Posterior cingulate gyrus (tissue), 11 donors: ENCODE measurements around the gene PALM3.
A peak's percentile ranks its signal among the peaks of the same experiment; 100 is the strongest.

ENCODE experiments used
- DNase-seq, 10 donors: peaks; one replicate each; pipeline versions ENCODE4 v3.0.0 to v3.0.0-alpha.2; 2020 to 2021; ENCODE audit warnings: mixed read lengths in 3 of 10
- intact Hi-C: fragments of 100-400 bp; cut with DNase I; formaldehyde crosslinking; loops from one replicate; pipeline ENCODE4 v1.15.1; 2023

The PALM3 gene

DNA sequence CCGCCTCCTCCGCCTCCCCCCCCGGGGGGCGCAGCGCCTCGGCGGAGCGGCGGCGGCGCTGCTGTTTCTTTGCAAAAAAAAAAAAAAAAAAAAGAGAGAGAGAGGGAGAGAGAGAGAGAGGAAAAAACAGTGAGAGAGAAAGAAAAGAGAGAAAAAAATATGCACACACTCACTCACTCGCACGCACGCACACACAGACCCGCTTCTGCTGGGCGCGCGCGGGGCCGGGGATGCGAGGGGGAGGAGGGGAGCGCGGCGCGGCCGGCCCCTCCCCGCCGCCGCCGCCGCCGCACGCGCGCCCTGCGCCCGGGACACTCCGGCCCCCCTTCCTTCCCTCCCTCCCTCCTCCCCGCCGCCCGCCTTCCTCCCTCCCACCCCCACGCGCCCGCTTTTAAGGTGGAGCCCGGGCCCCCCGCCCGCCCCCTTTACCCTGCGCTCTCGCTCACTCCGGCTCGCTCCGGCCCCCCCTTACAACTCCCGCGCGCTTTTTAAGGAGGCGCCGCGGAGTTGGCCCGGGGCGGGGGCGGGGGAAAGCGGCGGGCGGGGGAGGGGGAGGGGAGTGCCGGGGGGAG, 28.7 kb upstream of the PALM3 start, which contains the start of gene SAMD1:
Gene SAMD1 (minus strand): TSS at position 243 of the 572 bp plus-strand sequence.
- intact Hi-C loops, result no loop called here

DNA sequence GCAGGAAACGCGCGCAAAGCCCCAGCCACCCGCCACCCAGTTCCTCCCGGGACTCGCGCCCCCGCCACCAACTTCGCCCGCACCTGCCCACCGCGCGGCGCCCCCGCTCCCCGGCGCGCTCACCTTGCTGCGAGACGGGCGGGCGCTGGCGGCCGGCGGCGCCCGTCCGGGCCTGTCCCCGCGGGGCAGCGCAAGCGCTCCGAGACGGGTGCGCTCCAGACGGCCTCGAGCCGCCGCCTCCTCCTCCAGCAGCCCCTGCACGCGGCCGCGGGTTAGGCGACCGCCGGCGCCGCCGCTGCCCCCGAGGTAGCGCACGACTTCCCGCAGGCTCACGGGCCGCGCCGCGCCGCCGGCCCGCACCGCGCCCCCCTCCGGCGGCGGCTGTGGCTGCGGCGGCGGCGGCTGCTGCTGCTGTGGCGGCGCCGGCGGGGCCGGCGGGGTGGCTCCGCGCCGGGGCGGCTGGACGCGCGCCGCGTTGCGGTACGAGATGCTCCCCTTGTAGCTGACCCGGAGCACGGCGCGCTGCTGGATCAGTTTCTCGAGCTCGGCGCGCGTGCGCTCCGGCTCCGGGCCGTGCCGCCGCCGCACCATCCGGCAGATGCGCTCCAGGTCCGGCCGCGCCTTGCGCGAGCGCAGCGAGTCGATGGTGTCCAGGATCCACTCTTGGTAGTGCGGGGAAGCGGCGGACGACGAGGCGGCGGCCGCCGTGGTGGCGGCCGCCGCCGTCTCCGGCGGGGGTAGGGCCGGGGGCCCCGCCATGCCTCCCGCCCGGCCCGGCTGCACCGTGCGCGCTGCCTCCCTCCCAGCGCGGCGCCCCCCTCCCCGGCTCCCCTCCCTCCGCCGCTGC, 28.0 kb upstream of the PALM3 start:
- intact Hi-C loops, result no loop called here
- DNase-seq, result peak in 6 of 10 donors; percentile 35 to 92 (median 52)

More for the DNA sequence above, 28.7 kb upstream of the PALM3 start, which contains the start of gene SAMD1:
- DNase-seq, result peak; percentile 65 to 95 (median 82)

DNA sequence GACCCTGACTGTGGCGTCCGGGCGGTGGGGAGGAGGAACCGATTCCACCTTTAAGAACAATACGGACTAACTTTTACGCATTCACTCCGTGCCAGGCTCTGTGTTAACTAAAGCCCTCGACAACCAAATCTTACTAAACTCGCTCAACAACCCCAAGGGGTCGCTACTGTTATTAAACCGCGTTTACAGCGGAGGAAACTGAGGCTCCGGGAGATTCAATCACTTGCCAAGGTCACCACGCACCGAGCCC, 27.5 kb upstream of the PALM3 start:
- DNase-seq, result no peak
- intact Hi-C loops, result no loop called here

DNA sequence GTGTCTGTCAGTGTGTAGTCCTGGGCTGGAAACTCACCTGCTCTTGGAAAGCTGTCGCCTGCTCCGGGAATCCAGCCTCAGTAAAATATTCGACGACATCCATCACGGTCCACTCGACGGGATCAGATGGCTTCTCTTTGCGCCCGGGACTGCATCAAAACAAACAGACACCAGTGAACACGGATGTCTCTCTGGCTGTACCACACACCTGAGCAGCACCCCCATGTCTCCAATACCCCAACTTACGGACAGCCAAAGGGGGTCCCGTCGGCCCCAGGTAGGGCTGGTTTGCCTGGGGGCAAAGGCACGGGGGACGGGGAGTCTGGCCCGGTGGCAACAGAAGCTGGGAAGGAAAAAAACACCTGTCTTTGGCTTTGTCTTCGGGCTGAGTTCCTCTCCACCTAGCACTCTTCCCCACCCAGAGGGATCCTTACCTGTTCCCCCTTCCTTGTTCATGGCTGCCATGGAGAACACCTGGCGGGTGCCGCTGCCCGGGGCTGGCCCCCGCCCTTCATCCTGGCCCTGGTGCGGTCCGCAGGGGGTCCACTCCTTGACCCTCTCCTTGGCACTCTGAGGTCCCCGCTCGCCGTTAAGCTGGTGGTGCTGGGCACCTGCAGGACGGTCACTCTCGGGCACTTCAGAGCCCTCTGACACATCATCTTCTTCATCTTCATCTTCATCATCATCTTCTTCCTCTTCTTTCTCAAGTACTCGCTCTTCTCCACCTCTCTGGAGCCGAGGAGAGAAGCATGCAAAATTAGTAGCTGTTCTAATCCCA, 26.9 kb upstream of the PALM3 start:
- intact Hi-C loops, result no loop called here
- no peak for DNase-seq

DNA sequence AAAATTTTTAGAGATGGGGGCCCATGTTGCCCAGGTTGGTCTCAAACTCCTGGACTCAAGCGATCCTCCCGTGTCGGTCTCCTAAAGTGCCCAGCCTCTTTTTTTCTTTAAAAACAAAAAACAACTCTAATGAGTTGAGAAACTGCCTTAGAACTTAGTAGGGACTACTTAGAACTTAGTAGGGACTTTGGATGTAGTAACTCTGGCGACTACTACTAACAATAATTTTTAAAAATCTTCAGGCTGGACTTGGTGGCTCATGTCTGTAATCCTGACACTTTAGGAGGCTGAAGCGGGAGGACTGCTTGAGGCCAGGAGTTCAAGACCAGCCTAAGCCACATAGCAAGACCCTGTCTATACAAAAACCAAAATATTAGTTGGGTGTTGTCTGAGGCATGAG, 24.2 kb upstream of the PALM3 start:
- DNase-seq, result no peak
- intact Hi-C loops, result no loop called here

DNA sequence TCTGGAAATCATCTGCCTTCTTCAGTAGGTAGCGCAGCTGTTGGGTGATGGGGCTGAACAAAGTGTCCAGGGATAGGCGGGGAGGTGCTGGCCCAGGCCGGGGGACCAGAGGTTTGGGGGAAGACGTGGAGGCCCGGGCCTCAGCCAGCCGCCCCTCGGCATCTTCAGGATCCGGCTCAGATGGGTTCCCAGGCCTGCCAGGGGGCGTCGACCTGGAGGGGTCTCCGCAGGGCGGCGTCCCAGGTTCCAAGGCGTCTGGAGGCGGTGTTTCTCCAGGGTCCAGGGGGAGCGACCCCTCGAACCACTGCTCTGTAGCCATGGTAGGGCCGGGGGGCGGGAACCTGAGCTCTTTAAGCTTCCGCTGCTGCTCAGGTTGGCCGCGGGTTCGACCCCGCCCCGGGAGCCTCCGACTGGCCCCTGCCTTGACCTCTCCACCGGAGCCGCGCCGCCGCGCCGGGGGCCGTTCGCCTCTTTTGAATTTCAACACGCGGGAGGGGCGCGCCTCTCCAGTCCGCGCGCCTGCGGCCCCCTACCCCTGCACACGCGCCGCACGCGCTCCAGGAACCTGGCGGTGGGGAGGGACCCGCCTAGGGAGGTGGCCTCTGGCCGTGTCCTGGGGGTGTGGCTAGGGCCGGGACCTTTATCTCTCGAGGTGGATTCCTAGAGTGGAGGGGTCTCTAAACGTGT, 23.6 kb upstream of the PALM3 start, which contains the start of gene C19orf67:
Gene C19orf67 (minus strand): TSS at position 475 of the 687 bp plus-strand sequence. CDS start 156 bp downstream, at position 319.
- no peak for DNase-seq
- intact Hi-C loops, result no loop called here

DNA sequence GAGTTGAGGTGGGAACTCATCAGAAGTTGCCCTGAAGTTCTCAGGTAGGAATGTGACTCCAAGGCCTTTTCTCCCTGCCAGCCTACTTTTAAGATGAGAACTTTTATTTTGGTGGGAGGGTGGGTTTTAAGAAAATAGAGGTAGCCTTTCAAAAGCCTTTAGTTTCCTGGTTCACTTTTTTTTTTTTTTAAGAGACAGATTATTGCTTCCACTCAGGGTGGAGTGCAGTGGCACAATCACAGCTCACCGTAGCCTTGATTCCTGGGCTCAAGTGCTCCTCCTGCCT, 20.7 kb upstream of the PALM3 start:
- DNase-seq, result no peak
- intact Hi-C loops, result loop anchor here (5.0 kb wide), 2 partner anchors 35 to 75 kb away; partner anchors contain the start of genes PRKACA and RFX1

DNA sequence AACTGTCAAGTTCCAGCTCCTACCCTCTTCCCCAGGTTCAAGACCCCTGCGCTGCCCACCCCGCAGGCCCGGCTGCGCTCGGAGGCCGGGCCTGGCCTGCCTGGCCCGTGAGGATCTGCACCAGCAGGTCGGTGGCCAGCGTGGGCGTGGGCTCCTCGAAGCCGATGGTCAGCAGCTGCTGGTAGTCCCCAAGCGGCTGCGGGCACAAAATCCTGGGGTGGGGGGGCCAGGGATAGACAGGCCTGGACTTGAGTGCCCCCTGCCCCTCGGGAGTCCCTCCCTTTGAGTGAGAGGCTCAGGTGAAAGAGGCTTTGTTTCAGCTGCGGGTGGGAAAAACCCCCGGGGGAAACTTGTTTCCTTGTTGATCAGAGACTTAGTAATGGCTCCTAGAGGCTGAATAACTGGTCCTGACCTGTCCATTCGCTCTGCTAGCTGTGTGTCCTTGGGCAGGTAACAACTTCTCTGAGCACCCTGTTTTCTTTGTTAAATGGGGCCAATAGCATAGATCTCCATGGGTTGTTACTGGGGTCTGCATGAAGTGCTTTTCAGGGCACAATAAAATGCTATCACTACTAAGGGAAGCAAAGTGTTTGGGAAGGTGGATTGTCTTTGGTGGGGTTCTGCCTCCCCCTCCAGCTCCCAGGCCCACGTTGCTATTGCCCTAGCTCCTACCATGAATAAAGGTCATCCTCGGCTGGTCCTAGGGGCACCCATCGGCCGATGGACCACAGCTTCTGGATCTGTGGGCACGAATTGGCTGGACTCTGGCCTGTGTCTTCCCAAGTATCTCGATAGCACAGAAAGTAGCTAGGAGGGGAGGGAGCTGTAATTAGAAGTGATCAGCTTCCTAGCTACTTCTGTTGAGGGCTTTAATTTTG, 20.2 kb upstream of the PALM3 start:
- peak in 3 of 10 donors; percentile 15 to 37 (median 29) for DNase-seq

DNA sequence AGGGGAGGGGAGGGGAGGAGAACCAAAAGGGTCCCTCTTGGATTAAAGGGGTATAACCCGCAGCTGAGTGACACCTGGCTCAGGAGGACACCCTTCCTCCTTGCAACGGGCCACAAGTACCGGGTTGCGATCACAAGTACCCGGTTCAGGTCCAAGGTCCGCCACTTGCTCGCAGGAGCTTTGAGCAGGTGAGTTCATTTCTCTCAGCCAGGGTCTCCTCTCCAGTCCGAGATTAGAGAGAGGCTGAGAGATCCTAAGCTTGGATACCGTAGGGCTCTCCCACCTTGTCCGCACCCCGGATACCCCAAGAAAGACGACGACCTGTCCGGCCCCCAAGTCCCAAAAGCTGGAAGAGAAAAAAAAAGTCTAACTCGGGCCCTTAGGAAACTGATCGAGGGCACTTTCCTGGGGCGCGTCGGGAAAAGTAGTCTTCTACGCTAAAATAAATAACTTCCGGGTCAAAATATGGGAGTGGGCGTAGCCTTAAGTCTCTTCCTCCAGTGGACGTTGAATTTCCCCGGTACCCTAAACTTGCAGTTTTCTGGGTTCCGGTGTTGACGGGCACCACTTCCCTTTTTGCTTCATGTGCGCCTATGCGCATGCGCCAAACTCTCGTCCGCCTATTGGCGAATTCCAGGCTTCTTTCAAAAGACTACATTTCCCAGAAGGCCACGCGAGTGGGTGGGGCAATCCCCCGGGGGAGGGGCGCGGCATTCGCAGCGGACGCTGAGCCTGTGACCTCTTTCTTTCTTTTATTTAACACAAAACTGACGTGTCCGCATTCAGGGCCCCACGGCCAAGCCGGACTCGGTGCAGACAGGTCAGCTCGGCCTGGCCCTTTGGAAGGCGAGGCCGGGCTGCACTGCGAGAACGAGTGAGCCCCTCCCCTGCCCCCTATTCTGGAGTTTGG, 19.3 kb upstream of the PALM3 start:
- DNase-seq, result peak; percentile 97 to 100 (median 98)
- intact Hi-C loops, result loop anchor here (5.0 kb wide), 2 partner anchors 36 to 74 kb away; partner anchors contain the start of genes PRKACA and RFX1

More for the DNA sequence above, 20.2 kb upstream of the PALM3 start:
- intact Hi-C loops, result loop anchor here (5.0 kb wide), 2 partner anchors 35 to 75 kb away; partner anchors contain the start of genes PRKACA and RFX1

DNA sequence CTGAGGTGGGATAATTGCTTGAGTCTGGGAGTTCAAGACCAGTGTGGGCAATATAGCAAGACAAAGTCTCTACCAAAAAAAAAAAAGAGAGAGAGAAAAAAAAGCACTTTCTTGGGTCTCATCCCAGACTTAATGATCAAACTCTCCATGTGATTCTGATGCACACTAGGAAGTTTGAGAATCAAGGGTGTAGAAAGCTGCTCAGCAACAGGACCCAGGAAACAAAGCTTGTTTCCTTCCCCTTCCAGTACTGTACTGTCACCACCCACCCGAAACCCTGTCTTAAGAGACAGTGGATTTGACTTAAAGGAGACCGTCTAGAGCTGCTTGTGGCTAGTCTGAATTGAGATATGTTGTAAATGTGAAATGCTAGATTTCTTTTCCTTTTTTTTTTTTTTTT, 16.5 kb upstream of the PALM3 start:
- intact Hi-C loops, result no loop called here
- DNase-seq, result no peak

DNA sequence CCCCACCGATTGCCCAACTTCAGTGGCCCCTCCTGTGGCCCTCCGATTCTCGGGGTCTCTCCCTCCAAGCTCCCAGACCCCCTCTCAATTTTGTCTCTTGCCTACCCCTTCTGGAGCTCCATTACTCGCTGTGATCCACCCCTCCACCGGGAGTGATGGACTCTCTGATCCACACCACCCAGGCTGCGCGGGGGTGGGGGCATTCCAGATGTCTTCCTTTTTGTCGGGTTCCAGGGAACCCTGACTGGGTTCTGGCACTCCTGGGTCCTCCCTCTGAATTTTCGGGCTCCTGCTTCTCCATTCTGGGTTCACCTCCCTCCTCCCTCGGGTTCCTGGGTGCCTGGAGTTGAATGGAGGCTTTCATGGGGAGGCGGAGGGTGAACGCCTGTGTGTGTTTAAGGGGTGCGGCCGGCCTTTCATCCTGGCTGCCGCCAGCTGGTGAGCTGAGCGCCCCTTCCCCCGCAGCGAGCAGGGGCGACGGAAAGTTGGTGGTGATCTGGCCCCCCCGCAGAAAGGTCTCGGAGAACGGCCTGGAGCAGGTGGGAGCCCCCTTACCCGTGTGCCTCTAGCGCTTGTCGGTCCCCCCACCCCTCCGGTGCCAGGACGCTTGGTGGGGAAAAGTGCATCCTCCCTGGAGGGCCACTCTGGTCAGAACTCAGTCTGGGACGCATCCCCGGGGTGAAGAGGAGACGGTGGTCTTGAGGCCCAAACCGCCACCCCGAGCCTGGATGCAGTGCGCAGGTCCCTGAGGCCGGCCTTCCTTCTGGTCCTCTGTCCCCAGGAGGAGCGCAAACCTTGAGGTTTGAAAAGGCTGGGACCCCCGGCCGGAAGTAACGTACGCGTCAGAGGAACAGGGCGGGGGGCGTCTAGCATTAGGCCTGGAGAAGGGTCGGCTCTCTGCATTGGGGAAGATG, 12.3 kb upstream of the PALM3 start:
- intact Hi-C loops, result loop anchor here (2.0 kb wide), 1 partner anchor 63 kb away; the partner anchor contains the start of gene ASF1B
- peak in 5 of 10 donors; percentile 18 to 89 (median 36) for DNase-seq

DNA sequence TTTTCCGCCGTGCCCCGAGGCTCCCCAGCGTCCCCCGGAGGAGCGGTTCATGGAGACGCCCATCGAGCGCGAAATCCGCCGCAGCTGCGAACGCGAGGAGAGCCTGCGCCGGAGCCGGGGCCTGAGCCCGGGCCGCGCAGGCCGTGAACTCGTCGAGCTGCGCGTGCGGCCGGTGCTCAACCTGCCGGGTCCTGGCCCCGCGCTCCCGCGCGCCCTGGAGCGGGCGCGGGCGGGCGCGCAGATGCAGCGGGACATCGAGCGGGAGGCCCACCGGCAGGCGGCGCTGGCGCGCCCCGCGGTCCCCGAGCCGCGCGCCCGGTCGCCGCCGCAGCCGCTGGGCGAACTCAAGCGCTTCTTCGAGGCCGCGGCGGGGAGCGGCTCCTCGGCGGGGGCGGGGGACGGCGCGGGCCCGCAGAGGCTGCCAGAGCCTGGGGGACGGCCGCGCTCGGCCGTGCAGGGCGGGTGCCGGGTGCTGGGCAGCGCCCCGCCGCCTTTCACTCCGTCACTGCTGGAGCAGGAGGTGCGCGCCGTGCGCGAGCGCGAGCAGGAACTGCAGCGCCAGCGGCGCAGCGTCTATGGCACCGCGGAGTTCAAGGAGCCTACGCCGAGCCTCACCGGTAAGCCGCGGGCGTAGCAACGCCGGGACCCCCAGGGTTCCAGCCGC, 11.5 kb upstream of the PALM3 start:
- peak; percentile 54 to 96 (median 71) for DNase-seq
- intact Hi-C loops, result no loop called here

DNA sequence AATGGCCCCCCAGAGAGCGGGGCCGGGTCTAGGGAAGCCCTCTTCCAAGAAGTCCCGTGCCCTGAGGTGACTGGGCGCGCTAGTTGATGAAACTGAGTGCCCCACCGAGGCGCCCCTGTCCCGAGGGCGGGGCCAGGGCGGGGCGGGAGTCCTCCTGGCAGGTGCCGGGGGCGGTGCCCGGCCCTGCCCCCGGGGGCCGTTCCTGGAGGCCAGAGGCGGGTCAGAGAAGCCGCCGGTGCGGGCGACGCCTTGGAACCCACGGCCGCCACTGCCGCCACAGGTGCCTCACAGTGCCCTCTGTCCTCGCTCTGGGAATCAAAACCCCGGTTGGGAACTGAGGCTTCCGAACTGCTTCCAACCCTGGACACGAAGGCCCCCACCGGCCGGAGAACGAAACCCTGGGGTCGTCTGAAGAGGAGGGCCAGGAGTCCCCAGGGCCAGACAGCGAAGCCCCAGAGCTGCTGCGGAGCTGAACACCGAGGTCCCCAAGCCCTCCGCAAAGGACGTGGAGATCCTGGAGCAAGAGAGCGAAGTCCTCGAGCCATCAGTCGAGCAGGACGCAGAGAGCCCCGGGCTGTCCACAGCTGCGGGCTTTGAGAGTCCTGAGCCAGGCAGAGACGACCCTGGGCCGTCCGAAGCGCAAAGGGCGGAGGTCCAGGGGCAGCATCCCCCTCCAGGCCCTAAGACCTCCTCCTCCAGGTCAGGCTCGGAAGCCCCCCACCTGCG, 10.8 kb upstream of the PALM3 start, which contains the start of gene MISP3:
Gene MISP3 (plus strand): TSS at position 252 of the 726 bp plus-strand sequence. CDS start 524 bp downstream, outside the sequence.
- intact Hi-C loops, result no loop called here
- DNase-seq, result peak in 5 of 10 donors; percentile 28 to 89 (median 30)

DNA sequence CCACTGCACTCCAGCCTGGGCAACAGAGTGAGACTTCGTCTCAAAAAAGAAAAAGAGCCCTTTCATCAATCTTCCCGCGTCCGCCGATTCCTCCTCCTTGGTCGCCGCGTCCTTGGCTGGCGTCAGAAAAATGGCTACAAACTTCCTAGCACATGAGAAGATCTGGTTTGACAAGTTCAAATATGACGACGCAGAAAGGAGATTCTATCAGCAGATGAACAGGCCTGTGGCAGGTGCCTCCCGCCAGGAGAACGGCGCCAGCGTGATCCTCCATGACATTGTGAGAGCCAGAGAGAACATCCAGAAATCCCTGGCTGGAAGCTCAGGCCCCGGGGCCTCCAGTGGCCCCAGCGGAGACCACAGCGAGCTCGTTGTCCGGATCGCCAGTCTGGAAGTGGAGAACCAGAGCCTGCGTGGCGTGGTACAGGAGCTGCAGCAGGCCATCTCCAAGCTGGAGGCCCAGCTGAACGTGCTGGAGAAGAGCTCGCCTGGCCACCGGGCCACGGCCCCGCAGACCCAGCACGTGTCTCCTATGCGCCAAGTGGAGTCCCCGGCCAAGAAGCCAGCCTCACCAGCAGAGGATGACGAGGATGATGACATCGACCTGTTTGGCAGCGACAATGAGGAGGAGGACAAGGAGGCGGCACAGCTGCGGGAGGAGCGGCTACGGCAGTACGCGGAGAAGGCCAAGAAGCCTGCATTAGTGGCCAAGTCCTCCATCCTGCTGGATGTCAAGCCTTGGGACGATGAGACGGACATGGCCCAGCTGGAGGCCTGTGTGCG, 8.6 kb upstream of the PALM3 start:
- intact Hi-C loops, result no loop called here

DNA sequence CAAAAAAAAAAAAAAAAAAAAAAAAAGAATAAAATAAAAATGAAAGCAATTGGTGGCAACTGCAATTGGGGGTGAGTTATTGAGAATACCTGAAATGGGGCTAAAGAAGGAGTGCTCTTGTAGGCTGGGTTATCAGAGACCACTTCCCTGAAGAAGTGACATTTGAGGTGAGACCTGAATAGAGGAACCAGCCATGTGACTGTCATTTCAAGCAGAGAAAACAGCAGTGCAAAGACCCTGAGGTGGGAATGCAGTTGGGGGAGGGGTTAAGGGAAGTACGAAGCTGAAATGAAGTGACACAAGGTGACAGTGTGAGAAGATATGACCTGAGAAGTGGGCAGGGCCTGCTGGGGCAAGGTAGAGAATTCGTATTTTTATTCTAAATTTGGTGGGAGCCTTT, 4.3 kb upstream of the PALM3 start:
- DNase-seq, result no peak
- intact Hi-C loops, result no loop called here

More for the DNA sequence above, 8.6 kb upstream of the PALM3 start:
- DNase-seq, result no peak
